Right lobe of liver (tissue), 6 donors: Measurements from ENCODE around the gene CRIM1. TPM values are rescaled to one million over a fixed set of nuclear protein-coding genes. Genes with fewer than 3 reads are reported as not detected.

ENCODE experiments used
- ATAC-seq, 4 donors: fragments of 200-7000 bp; cut with Tn5 transposase; one replicate each; pipeline ENCODE4 v1.9.1; 2020; ENCODE audit warnings: mild to moderate bottlenecking in 4 of 4, moderate library complexity in 4 of 4
- DNase-seq, 3 donors: peaks; one replicate each; pipeline ENCODE4 v3.0.0-alpha.2; 2020
- H3K27ac ChIP-seq, 3 donors: fragments of 200-600 bp; one replicate each; pipeline ENCODE4 v1.8.0; 2022
- H3K27me3 ChIP-seq, 2 donors: fragments of 200-600 bp; one replicate each; pipeline ENCODE4 v1.8.0; 2022
- H3K36me3 ChIP-seq, 4 donors: fragments of 200-600 bp; sonication (generic) in 1 of 4; one replicate each; pipeline versions ENCODE4 v1.5.1 to v1.8.0; 2017 to 2022; ENCODE audit warnings: control low read depth in 1 of 4
- H3K4me1 ChIP-seq, 4 donors: fragments of 200-600 bp; sonication (generic) in 1 of 4; one replicate each; pipeline versions ENCODE4 v1.5.1 to v1.8.0; 2017 to 2022; ENCODE audit warnings: control low read depth in 1 of 4
- H3K4me3 ChIP-seq, 3 donors: fragments of 200-600 bp; one replicate each; pipeline ENCODE4 v1.8.0; 2022
- H3K9me3 ChIP-seq, 4 donors: fragments of 200-600 bp; sonication (generic) in 1 of 4; one replicate each; pipeline versions ENCODE4 v1.5.1 to v1.8.0; 2017 to 2022; ENCODE audit warnings: control low read depth in 1 of 4
- CTCF ChIP-seq, 4 donors: fragments of 200-600 bp in 3 of 4; fragments of 450-650 bp in 1 of 4; IDR thresholded peaks; one replicate each; pipeline versions ENCODE4 v1.5.1 to v1.8.0; 2016 to 2022; ENCODE audit warnings: antibody characterized with exemption in 4 of 4, mild to moderate bottlenecking in 2 of 4
- POLR2A ChIP-seq: fragments of 450-650 bp; IDR thresholded peaks from one replicate; pipeline ENCODE4 v1.6.1; 2017; ENCODE audit warnings: antibody characterized with exemption, mild to moderate bottlenecking
- WGBS: methylation state at CpG from one replicate; pipeline ENCODE4 v1.1.6; 2018; ENCODE audit warnings: low coverage, low lambda C conversion rate; ENCODE audit not compliant: insufficient coverage; ENCODE audit errors: missing lambda C conversion rate; 5-methylcytosine and 5-hydroxymethylcytosine counted together
- intact Hi-C, 2 donors: fragments of 100-400 bp; cut with DNase I; formaldehyde crosslinking; loops; one replicate each; pipeline versions ENCODE4 v1.11.2 to v1.14.1; 2022
- total RNA-seq, 6 experiments: library from RNA; depleted of rRNA in 2 of 6; stranded (reverse); fragments of >200 nt in 2 of 6; fragmentation: NEBNext Ultra II Directional in 3 of 6; extraction: Animal tissue kit (Norgen Biotek cat#: 25700) in 3 of 6; gene quantifications; one replicate each; pipeline versions ENCODE4 v1.1.0 to v1.2.4, GENCODE V29; 2016 to 2023
- donor health status: DM: no; HTN: yes; CAD: no.
- donor health status: DM: no; HTN: no; CAD: no.
- donor health status: DM: no; HTN: no; CAD: no.
- donor health status: DM: no; HTN: yes; CAD: no.
- donor health status: DM: no; HTN: yes; CAD: no.

CRIM1 gene
- total RNA-seq, 6 experiments from 2014 or later = 4.2 to 30.5 (median 16.7) TPM

- no peak for ATAC-seq
Measured at GRCh38 chr2:36559221-36559942, 203.8 kb downstream of the CRIM1 start.

GRCh38 chr2:36560726-36561125 lies 205.1 kb downstream of the CRIM1 start:
- Histone ChIP-seq H3K27ac (no peak overlapping the region), H3K36me3 (peaks cover 0 to 5% (median 0%) of the 10 kb centered on the region in 4 donors), H3K4me3 (no peak overlapping the region), H3K9me3 (no peaks in the 10 kb centered on the region), H3K27me3 (no peaks in the 10 kb centered on the region), H3K4me1 (peaks cover 0 to 12% (median 0%) of the 10 kb centered on the region in 4 donors)
- intact Hi-C loops = no loop called here
- DNase-seq = no peak
- no peak for TF ChIP-seq POLR2A
- no peak for TF ChIP-seq CTCF (IDR thresholded peaks at IDR 0.05)
- 90% methylated on average over 5 of the region's 5 CpGs for WGBS
- ATAC-seq = no peak

More at GRCh38 chr2:36559221-36559942, 203.8 kb downstream of the CRIM1 start:
- intact Hi-C loops = no loop called here
- Histone ChIP-seq H3K27me3 (no peaks in the 10 kb centered on the region), H3K9me3 (no peaks in the 10 kb centered on the region), H3K4me3 (no peak overlapping the region), H3K27ac (no peak overlapping the region), H3K4me1 (peaks cover 0 to 12% (median 0%) of the 10 kb centered on the region in 4 donors), H3K36me3 (peaks cover 0 to 11% (median 0%) of the 10 kb centered on the region in 4 donors)
- DNase-seq = no peak
- TF ChIP-seq POLR2A = no peak
- TF ChIP-seq CTCF (IDR thresholded peaks at IDR 0.05) = no peak
- WGBS = 95% methylated on average over 9 of the region's 11 CpGs

DNA sequence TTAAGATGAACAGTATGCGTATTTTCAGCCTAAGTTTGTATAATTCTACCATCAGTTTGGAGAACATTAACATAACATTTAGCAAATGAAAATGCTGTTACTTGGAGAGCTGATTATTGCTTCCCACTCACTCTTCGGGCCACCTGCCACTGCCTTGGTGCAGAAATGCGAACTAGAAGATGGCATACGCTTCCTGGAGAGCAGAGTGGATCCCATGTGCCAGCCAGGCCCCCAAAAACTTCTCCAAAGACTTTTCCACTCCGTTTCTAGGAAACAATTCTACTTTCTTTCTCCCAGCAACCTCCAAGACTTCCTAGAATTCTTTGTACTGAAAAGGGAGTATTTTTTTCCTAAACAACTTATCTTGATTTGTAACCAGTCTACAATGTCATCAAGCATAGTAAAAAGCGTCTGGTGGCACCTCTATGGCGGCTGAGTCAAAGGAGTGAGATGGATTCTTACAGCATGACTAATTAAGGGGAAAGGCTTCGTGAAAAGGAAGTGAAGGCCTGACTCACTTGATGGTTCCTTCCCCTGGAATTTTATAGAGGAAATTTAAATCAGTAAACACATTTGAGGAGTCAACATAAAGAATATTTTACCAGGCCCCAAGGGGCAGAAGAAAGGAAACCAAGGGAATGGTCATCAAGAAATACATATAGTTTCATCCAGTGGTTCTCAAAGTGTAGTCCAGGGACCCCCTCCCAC lies 205.8 kb downstream of the CRIM1 start:
- no peak for DNase-seq
- TF ChIP-seq CTCF (IDR thresholded peaks at IDR 0.05) = no peak
- TF ChIP-seq POLR2A = no peak
- ATAC-seq = peak; percentile 60 to 84 (median 74)
- Histone ChIP-seq H3K36me3 (peaks cover 0 to 5% (median 0%) of the 10 kb centered on the region in 4 donors), H3K4me1 (peaks cover 0 to 12% (median 0%) of the 10 kb centered on the region in 4 donors), H3K27me3 (no peaks in the 10 kb centered on the region), H3K4me3 (no peak overlapping the region), H3K27ac (peak overlapping the region; percentile 13 to 37 (median 23)), H3K9me3 (no peaks in the 10 kb centered on the region)
- intact Hi-C loops = no loop called here
- WGBS = 71% methylated on average over 8 of the region's 8 CpGs

DNA sequence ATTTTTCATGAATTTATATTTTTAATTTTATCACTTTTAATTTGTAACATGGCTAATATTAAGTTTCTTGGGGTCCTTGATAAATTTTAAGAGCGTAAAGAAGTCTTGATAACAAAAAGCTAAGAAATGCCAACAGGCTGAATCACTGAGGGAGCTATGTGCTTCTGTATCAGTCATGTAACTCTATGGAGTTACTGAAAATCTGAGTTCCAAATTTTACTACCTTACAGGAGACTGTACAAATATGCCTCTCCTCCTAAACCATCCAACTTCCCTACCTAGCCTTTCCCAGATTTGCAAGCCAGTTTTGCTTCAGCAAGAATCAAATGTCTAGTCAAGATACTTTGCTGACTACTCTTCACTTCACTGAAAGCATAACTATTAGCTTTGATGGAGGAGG lies 206.7 kb downstream of the CRIM1 start:
- Histone ChIP-seq H3K4me3 (no peak overlapping the region), H3K9me3 (no peaks in the 10 kb centered on the region), H3K36me3 (peaks cover 0 to 5% (median 0%) of the 10 kb centered on the region in 4 donors), H3K27ac (peak overlapping the region; percentile 2 to 78 (median 38)), H3K27me3 (no peaks in the 10 kb centered on the region), H3K4me1 (peaks cover 0 to 12% (median 0%) of the 10 kb centered on the region in 4 donors)
- intact Hi-C loops = no loop called here
- ATAC-seq = peak in 1 of 4 donors; percentile 26
- DNase-seq = no peak
- WGBS = 82% methylated on average over 1 of the region's 1 CpG
- TF ChIP-seq CTCF (IDR thresholded peaks at IDR 0.05) = no peak
- TF ChIP-seq POLR2A = no peak
